Measurements from ENCODE around the gene PLAU. TPM values are rescaled to one million over a fixed set of nuclear protein-coding genes. Genes with fewer than 3 reads are reported as not detected.

Gene PLAU
- total and polyA plus RNA-seq, 2 of the 13 experiments (the other 11 are each of a cell fraction or from before 2014, with no cell fraction given), result 0.45 to 11.2 TPM

GRCh38 chr10:73910764-73911552 lies at the start of gene PLAU (continued):
- TF ChIP-seq FOXA3 (CRISPR knock-in tag; IDR thresholded peaks at IDR 0.05) (no peak), ZNF501 (CRISPR knock-in tag; IDR thresholded peaks at IDR 0.05) (peak; percentile 23; the same call in 1 of the 2 replicates), JUND (CRISPR knock-in tag; IDR thresholded peaks at IDR 0.05) (no peak), SALL2 (CRISPR knock-in tag; IDR thresholded peaks at IDR 0.05) (0 out of 2 replicates have a peak, but pooled peaks have one; percentile 33)

DNA sequence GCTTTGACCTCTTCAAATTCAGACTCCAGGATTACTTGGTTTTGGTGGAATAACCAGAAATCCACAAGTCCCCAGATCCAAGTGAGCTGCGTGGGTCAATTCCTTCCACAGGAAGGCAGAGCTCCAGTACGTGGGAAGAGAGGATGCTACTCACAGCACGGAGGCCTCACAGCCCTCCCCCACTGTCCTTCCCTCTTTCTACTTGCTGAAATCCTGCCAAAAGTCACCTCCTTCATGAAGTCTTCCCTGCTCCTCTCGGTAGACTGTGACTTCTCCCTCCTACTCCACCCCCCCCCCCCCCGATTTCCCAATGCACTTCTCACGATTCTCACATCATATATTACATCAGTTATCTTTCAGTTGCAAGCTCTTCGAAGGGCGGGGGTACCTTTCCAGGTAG lies 48.9 kb upstream of the PLAU start:
- DNase-seq (ENCODE audit: low spot score) (no peak), ATAC-seq (no peak), FAIRE-seq (no peak)
- 91% methylated on average over 8 of the region's 8 CpGs for WGBS (ENCODE audit: low lambda C conversion rate)
- peaks cover 12 to 44% of the 10 kb centered on the region in 2 experiments for H3K36me3 ChIP-seq (replicated peaks in 1 of 2; ENCODE audit: control insufficient read depth in 1 of 2, insufficient read depth in 2 of 2, low read length in 2 of 2)
- H4K20me1 ChIP-seq (ENCODE audit: insufficient read depth, low read length), result no peaks in the 10 kb centered on the region
- H2AFZ ChIP-seq (ENCODE audit: low read length), result no peak overlapping the region
- no peaks in the 10 kb centered on the region for H3K9me3 ChIP-seq (ENCODE audit: low read length)
- no peak overlapping the region for H3K9ac ChIP-seq (ENCODE audit: insufficient read depth, low read depth, low read length)
- intact Hi-C loops (cut with micrococcal nuclease; ENCODE audit: unreplicated experiment) (no loop called here), in situ Hi-C loops (cut with HindIII; ENCODE audit: extremely low pct_ligation_motif_present, low pct_unique_long_range_greater_than_20kb) (no loop called here)
- no peak overlapping the region for H3K27ac ChIP-seq (ENCODE audit: extremely low read length, insufficient read depth, low read length)
- POLR2A ChIA-PET, result interaction anchor here (0.6 to 3.1 kb wide), 4 partner anchors 10 to 16 kb away, joined by 3 to 7 read pairs (median 4); partner anchors contain the start of gene CAMK2G
- H3K4me1 ChIP-seq (ENCODE audit: insufficient read depth, low read length), result peaks cover 10% of the 10 kb centered on the region
- no peak overlapping the region for H3K4me2 ChIP-seq (ENCODE audit: low read depth, low read length)
- no TSS peak for BruUV-seq (replicated peaks)
- no peaks in the 10 kb centered on the region for H3K27me3 ChIP-seq (ENCODE audit: control insufficient read depth in 1 of 2, insufficient read depth in 2 of 2, low read length in 2 of 2)
- no peaks in the 10 kb centered on the region for H3K79me2 ChIP-seq (ENCODE audit: insufficient read depth, low read length)
- H3K4me3 ChIP-seq (replicated peaks in 1 of 3; ENCODE audit: insufficient read depth in 1 of 3, low read depth in 2 of 3, low read length in 3 of 3), result no peak overlapping the region
- CTCF ChIA-PET (ENCODE audit: low intra/inter-chr PET ratio, low total read pairs), result no interaction called here
- no peak for TF ChIP-seq RBM22 (optimal IDR thresholded peaks at IDR 0.05; ENCODE audit: low read length)
- no peak for TF ChIP-seq ZNF496 (CRISPR knock-in tag; IDR thresholded peaks at IDR 0.05; ENCODE audit: insufficient replicate concordance)
- no peak for TF ChIP-seq HCFC1 (IDR thresholded peaks at IDR 0.05; ENCODE audit: low read depth, low read length)
- no peak for TF ChIP-seq ZSCAN12 (CRISPR knock-in tag; IDR thresholded peaks at IDR 0.05)
- TF ChIP-seq ZNF20 (CRISPR knock-in tag; IDR thresholded peaks at IDR 0.05), result no peak
- TF ChIP-seq ZBTB8A (CRISPR knock-in tag; IDR thresholded peaks at IDR 0.05; ENCODE audit: borderline replicate concordance, low read depth), result no peak
- TF ChIP-seq NONO (IDR thresholded peaks at IDR 0.05), result no peak
- TF ChIP-seq NONO (CRISPR knock-in tag; conservative IDR thresholded peaks at IDR 0.05), result no peak
- TF ChIP-seq, protein P1, sequence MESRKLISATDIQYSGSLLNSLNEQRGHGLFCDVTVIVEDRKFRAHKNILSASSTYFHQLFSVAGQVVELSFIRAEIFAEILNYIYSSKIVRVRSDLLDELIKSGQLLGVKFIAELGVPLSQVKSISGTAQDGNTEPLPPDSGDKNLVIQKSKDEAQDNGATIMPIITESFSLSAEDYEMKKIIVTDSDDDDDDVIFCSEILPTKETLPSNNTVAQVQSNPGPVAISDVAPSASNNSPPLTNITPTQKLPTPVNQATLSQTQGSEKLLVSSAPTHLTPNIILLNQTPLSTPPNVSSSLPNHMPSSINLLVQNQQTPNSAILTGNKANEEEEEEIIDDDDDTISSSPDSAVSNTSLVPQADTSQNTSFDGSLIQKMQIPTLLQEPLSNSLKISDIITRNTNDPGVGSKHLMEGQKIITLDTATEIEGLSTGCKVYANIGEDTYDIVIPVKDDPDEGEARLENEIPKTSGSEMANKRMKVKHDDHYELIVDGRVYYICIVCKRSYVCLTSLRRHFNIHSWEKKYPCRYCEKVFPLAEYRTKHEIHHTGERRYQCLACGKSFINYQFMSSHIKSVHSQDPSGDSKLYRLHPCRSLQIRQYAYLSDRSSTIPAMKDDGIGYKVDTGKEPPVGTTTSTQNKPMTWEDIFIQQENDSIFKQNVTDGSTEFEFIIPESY (CRISPR knock-in tag; IDR thresholded peaks at IDR 0.05), result no peak
- TF ChIP-seq KAT8 (CRISPR knock-in tag; IDR thresholded peaks at IDR 0.05), result no peak
- no peak for TF ChIP-seq ZNF780A (CRISPR knock-in tag; IDR thresholded peaks at IDR 0.05)
- TF ChIP-seq, protein P2, sequence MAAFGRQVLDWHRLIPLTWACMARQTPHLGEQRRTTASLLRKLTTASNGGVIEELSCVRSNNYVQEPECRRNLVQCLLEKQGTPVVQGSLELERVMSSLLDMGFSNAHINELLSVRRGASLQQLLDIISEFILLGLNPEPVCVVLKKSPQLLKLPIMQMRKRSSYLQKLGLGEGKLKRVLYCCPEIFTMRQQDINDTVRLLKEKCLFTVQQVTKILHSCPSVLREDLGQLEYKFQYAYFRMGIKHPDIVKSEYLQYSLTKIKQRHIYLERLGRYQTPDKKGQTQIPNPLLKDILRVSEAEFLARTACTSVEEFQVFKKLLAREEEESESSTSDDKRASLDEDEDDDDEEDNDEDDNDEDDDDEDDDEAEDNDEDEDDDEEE (CRISPR knock-in tag; IDR thresholded peaks at IDR 0.05), result no peak
- no peak for TF ChIP-seq DMAP1 (CRISPR knock-in tag; IDR thresholded peaks at IDR 0.05)
- no peak for TF ChIP-seq MAX (IDR thresholded peaks at IDR 0.05)
- no peak for TF ChIP-seq KLF12 (CRISPR knock-in tag; IDR thresholded peaks at IDR 0.05; ENCODE audit: borderline replicate concordance)
- no peak for TF ChIP-seq ZNF879 (CRISPR knock-in tag; IDR thresholded peaks at IDR 0.05)
